HL-60/S4 (cell line): ENCODE data around the gene NT5C1B.

Source experiments
- in situ Hi-C: fragments of 300-500 bp; cut with MboI; formaldehyde crosslinking; loops from 2 replicates; pipeline ENCODE4 v1.14.3; 2022; ENCODE audit warnings: low sequenced_read_pairs

NT5C1B gene

DNA sequence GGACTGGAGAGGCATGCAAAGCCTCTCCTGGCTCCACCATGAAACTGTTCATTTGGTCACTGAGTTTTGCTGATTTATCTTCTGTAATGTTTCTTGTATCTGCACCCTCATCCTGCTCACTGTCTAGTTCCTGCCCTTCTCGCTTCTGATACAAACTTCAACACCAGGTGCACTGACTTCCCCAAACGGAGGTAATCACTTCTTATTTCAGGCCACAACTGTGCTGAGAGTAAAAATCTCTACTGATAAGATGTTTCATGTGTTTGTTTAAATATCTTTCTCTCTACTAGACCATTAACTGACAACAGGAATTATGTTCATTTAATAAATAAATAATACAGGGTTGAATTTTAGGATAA lies 10.9 kb upstream of the NT5C1B start:
- in situ Hi-C loops: no loop called here

GRCh38 chr2:18599509-18600254 lies 10.3 kb upstream of the NT5C1B start:
- in situ Hi-C loops: no loop called here

DNA sequence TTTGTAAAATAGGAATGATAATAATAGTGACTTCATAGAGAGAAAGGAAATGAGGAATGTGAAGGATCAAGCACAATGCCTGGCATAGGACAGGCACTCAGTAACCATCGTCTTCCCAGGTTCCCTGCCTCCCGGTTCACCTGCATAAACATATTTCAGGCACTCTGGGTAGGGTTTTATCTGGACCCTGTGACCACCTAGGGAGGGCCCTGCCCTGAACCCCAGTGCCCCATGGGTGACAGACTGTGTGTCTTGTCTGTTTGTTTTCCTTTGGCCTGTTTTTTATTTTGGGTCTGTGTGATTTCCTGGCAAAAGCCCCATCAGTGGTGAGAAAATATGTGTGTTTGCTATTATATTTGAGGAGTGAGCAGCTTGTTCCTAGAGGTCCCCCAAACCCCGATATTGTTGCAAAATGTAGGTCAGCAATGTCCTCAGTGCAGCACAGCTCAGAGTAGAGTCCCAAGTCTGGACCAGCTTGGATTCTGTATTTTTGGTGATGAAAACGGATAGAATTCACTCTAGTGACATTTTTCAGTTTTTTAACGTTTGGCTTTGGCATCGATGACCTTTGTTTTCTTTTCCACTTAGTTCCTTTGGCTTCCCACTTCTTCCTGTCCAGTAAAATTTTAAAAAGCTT lies 9.6 kb upstream of the NT5C1B start:
- in situ Hi-C loops: no loop called here

GRCh38 chr2:18597618-18598017 lies 8.2 kb upstream of the NT5C1B start:
- in situ Hi-C loops: no loop called here

DNA sequence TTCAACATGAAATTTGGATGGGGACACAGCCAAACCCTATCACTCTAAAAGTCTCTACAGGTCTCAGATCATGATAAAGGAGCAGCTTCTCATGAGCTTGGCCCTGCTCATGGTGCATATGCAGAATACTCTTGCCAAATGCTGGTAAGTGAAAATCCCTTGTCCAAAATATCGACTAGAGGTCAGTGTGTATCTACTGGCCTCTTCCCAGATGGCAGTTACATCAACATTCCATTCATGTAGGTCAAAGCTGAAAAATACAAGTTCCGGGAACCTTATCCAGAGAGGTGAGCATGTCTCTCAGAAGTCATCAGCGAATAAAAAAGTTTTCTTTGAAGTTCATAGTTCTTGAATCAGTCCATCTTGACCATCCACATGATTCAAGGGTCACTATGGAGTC lies 7.6 kb upstream of the NT5C1B start:
- in situ Hi-C loops: no loop called here

DNA sequence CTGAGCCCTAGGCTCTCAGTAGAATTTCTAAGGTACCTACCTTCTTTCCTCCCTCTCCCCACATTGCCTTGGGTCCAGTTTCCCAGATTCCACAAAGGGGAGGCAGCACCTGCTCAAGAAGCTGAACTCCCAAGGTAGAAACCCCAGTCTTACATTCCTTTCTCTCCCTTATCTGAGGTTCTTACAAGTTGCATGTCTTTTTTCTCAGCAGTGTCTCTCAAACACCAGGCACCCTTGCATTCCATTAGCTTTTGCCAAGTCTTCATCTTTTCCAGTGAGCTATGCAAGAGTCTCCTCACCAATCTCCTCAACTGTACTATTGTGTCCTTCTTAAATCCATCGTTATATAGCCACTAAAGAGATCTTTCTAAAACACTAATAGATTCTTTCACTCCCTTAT lies 4.1 kb upstream of the NT5C1B start:
- in situ Hi-C loops: no loop called here

DNA sequence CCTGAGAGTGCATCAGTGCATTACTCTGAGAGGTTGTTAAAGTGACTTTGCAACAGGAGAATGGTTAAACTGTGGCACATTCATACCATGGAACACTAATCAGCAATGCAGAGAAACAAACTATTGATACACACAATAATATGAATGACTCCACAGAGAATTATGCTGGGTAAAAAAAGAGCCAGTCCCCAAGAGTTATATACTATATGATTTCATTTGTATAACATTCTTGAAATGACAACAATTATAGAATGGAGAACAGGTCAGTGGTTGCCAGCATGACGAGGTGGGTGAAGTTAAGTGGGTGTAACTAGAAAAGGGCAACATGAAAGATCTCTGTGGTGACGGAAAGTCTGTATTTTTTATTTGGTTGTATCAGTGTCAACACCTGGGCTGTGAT lies 3.0 kb upstream of the NT5C1B start:
- in situ Hi-C loops: no loop called here

DNA sequence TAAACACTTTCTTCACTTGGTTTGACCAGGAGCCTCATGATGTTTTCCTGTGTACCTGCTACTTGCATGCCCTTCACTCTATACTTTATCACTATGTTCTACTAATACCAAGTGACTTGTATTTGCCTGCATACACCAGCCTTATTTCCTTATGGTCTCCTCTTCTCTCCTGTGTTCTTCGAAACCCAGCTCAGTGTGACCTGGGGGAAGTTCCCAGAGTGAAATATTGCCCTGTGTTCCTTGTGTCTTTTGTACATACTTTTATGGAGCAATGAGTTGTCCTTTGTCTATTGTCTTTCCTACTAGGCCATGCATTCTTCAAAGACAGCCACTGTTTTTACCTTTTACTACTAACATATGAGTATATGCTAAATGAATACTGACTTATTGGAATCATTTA lies 567 bp downstream of the NT5C1B start:
- in situ Hi-C loops: no loop called here

DNA sequence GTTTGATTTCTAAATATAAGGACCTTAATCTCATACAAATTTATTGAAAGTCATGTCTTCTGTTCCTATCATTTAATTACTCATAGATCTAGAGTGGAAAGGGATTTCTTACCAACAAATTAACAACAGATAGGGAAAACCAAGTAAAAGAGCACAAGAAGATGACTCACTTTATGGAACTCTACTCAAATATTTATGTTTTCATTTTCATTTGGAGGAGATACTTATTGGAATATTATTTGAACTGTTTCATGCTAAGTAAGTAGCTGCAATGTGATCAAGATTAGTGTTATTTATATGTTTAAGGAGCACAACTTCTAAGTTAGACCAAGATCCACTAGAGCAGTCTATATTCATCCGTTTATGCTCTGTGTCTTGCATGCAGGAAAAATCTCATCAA lies 1.3 kb downstream of the NT5C1B start:
- in situ Hi-C loops: no loop called here

GRCh38 chr2:18585526-18585925 lies 3.8 kb downstream of the NT5C1B start:
- in situ Hi-C loops: no loop called here

DNA sequence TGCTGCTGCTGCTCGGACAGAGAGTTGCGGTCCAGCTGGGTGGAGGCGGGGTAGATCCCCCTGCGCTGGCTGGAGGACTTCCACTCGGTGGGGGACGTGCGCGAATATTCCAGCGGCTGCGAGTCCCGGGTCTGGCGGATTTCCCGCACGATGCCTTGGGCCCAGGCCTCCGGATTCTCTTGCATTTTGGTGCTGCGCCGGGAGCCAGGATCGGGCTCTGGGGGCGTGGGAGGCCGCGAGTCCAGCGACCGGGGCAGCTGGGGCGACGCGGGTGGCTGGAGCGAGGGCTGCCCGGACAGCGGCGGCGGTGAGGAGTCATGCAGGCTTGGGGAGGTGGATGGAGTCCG lies 4.8 kb downstream of the NT5C1B start:
- in situ Hi-C loops: no loop called here

DNA sequence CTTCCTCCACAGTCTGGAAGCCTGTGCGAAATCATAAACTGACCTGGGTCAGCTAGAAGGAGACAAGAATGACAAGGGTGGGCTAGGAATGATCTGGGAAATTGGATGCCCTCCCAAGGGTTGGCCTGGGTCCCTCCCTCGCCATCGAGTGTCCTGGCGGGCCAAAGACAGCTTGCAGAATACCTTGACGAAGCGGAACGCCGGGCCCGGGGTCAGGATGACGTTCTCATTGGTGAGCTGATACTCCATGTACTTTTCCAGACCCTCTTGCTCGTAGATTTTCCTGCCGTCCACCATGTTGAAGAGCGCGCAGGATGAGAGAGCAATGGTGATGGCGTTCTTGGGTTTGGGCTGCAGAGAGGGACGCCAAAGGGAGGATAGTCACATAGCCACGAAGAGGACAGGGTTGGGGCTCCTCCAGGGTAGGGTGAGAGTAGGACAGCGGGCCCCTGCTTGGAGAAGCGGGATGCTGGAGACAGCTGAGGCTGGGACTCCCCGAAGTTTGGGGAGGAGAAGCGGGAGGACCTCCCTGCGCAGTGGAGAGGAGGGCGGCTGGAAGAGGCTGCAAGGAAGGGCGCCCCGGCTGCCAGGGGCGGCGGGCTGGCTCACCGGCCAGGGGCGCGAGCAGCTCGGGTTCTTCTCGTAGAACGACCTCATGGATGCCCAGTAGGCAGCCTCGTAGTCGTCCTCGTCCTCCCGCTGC lies 5.3 kb downstream of the NT5C1B start:
- in situ Hi-C loops: no loop called here

DNA sequence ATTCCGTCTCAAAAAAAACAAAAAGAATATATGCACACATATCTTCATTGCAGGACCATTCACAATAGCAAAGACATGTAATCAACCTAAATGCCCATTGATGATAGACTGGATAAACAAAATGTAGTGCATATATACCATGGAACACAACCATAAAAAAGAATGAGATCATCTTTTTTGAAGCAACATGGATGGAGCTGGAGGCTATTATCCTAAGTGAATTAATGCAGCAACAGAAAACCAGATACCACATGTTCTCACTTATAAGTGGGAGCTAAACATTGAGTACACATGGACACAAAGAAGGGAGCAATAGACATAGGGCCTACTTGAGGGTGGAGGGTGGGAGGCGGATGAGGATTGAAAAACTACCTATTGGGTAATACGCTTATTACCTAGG lies 8.8 kb downstream of the NT5C1B start:
- in situ Hi-C loops: no loop called here

GRCh38 chr2:18578033-18578432 lies 11.3 kb downstream of the NT5C1B start:
- in situ Hi-C loops: no loop called here

DNA sequence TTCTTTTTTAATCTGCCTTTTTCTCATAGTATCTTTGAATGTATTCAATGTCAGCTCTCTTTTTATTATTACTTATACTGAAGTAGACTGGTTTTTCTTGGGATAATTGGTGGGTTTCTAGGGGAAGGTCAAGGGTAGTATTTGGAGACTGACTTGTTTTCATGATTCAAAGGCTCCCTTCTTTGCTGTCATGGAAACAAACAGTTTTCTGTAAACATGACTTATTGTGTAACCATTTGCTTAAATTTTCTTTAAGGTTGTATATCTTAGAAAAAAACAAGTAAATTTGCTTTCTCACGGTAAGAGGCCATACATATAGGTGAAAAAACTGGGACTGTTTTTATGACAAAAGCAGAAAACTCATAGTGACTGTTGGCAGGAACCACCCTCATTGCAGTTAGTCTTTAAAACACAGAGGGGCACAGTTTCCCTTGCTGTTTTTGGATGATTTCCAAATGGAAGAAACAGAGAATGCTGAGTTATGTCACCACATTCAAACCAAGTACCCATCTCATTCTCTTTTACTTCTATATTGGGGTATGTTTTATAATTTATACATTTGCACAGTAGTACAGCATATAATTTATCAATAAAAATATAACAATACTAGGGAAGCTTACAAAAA lies 23.1 kb downstream of the NT5C1B start:
- in situ Hi-C loops: no loop called here

DNA sequence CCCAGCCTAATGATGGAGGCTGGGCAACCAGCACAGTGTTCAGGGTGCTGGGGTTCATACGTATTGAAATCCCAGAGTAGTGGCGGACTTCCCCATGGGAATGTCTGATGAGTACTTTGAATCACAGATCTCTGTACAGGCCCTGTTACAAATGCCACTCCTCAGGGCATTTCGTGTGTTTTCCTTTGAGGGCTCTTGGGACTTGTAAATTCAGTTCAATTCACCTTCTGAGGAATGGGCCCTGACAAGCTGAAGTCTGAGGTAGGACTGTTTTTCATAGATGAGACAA lies 28.6 kb downstream of the NT5C1B start:
- in situ Hi-C loops: no loop called here

- in situ Hi-C loops: no loop called here
Measured at GRCh38 chr2:18560031-18560796, 29.2 kb downstream of the NT5C1B start, which contains the start of gene RDH14. Gene RDH14 (minus strand): TSS chr2:18560653. CDS start chr2:18560572, 81 bp downstream.

- in situ Hi-C loops: no loop called here
Measured at GRCh38 chr2:18559531-18560030, 29.8 kb downstream of the NT5C1B start.

GRCh38 chr2:18558458-18558857 lies 30.9 kb downstream of the NT5C1B start:
- in situ Hi-C loops: no loop called here

DNA sequence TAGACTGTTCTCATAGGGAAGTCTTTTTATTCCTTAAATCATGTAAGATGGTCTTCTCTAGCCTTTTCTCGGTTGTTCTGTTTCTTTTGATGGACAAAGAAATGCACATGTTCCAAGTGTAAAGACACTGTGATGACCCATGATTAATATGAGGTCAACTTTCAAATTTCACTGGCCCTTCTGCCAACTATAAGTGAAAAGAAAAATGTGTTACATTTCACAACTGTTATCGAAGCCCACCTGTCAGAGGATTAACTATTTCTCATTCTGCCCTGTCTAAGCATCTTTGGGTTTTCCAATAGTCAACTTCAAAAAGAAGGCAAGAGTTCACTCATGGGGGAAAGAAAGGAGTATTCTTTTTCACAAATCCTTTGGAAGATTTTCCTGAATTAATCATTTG lies 32.2 kb downstream of the NT5C1B start:
- in situ Hi-C loops: no loop called here
